ENCODE data around the gene TTC5.
"Not testable (repeated sequence)": the region's sequence is repeated elsewhere in the genome, so short reads cannot be mapped to it uniquely, and the experiment has no call there.

TTC5 gene, protein sequence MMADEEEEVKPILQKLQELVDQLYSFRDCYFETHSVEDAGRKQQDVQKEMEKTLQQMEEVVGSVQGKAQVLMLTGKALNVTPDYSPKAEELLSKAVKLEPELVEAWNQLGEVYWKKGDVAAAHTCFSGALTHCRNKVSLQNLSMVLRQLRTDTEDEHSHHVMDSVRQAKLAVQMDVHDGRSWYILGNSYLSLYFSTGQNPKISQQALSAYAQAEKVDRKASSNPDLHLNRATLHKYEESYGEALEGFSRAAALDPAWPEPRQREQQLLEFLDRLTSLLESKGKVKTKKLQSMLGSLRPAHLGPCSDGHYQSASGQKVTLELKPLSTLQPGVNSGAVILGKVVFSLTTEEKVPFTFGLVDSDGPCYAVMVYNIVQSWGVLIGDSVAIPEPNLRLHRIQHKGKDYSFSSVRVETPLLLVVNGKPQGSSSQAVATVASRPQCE

GRCh38 chr14:20305265-20306078, at the start of gene TTC5:
Gene TTC5, minus strand, starts transcription at chr14:20305951. Its CDS starts 14 bp downstream, at chr14:20305937.
- DNase-seq (ENCODE audit: low read depth in 2 of 2) = peak; percentile 71 to 81

- DNase-seq (ENCODE audit: low read depth in 2 of 2) = no peak
These were observed 45.1 kb upstream of the TTC5 start for GRCh38 chr14:20350860-20351259.

DNA sequence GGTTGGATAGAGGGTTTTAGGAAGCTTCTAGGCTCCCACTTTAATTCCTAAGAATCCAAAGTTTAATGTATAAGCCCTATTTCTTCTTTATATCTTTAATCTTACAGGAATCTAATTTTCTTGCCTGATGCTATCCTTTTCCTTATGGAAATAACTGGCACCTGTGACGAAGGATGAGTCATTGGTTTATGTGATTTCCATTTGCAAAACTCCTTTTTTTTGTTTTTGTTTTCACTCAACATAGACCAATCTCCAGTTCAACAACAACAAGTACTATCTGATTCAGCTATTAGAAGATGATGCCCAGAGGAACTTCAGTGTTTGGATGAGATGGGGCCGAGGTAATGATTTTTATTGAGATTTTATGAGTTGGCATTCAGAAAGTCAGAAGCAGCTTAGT, 44.5 kb upstream of the TTC5 start:
- no peak for DNase-seq (ENCODE audit: low read depth in 2 of 2)

GRCh38 chr14:20347747-20348146, 42.0 kb upstream of the TTC5 start:
- DNase-seq (ENCODE audit: low read depth in 2 of 2) = no peak

GRCh38 chr14:20346713-20347112, 41.0 kb upstream of the TTC5 start:
- DNase-seq (ENCODE audit: low read depth in 2 of 2) = no peak

DNA sequence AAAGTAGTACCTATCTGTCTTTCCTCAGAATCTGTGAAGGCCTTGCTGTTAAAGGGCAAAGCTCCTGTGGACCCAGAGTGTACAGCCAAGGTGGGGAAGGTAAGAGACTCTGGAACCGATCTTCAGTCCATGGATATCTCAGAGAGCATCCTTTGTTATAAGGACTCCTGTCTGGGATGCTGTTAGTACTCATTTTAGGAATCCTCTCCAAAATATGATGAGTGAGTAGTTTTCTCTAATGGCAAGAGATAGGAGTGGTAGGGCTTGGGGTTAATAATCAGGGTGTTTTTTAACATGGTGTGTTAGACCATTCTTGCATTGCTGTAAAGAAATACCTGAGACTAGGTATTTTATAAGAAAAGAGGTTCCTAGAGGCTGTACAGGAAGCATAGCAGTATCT, 39.6 kb upstream of the TTC5 start:
- no peak for DNase-seq (ENCODE audit: low read depth in 2 of 2)

- no peak for DNase-seq (ENCODE audit: low read depth in 2 of 2)
These were observed 38.1 kb upstream of the TTC5 start for GRCh38 chr14:20343862-20344220.

- peak; percentile 95 to 97 for DNase-seq (ENCODE audit: low read depth in 2 of 2)
These were observed 37.5 kb upstream of the TTC5 start, which contains the start of gene PARP2 for GRCh38 chr14:20343092-20343861. Gene PARP2, plus strand, starts transcription at chr14:20343635. Its CDS starts 7 bp downstream, at chr14:20343642.

- no peak for DNase-seq (ENCODE audit: low read depth in 2 of 2)
These were observed 35.9 kb upstream of the TTC5 start for GRCh38 chr14:20341646-20342045.

GRCh38 chr14:20341032-20341431, 35.3 kb upstream of the TTC5 start:
- not testable (repeated sequence) for DNase-seq (ENCODE audit: low read depth in 2 of 2)

DNA sequence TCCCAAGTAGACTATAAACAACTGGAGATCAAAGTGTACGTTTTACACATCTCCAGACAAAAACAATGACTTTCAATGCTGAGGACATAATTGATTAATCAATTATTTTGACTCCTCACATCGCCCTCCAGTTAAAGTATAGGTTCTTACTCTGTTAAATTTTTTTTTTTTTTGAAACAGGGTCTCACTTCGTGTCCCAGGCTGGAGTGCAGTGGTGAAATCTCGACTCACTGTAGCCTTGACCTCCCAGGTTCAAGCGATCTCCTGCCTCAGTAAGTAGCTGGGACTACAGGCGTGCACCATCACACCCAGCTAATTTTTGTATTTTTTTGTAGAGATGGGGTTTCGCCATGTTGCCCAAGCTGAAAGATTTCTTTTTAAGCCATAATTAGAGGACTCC, 28.3 kb upstream of the TTC5 start:
- DNase-seq (ENCODE audit: low read depth in 2 of 2) = no peak

DNA sequence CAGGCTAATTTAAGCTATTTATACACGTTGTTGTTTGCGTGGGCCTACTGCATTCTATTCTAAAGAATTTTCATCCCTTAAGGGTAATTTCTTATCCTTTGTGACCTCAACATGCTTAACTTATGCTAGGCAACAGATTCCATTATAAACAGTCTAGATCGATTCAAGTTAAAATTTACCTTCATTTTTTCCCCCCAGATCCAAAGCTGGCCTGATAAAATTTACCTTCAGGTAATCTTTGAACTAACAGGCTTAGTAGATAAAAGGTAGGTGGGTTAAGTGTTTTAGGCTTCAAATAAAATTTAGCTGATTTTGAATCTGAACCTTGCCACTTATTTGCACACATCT, 27.7 kb upstream of the TTC5 start:
- DNase-seq (ENCODE audit: low read depth in 2 of 2) = no peak

GRCh38 chr14:20332788-20333493, 27.2 kb upstream of the TTC5 start, which contains the start of gene CCNB1IP1:
Gene CCNB1IP1, minus strand, starts transcription at chr14:20333279. Its CDS starts 16,756 bp downstream, at chr14:20316523.
- peak in 1 of 2 donors; percentile 32 for DNase-seq (ENCODE audit: low read depth in 2 of 2)

DNA sequence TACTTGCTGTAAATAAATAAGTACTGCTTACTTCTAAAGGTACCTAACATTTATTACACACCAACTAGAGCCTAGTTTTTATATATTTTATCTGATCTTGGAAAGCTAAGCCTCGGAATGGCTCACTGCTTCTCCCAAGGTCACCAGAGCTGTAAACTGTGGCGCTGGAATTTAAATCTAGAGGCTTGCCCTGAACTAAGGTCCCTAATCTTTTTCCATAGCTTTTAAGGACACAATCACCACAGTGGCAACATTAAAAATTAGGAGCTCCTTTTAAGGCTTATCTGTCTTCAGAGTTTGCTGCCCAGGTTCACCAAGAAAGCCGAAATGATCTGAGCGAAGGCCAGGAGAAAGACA, 26.7 kb upstream of the TTC5 start:
- DNase-seq (ENCODE audit: low read depth in 2 of 2) = no peak

DNA sequence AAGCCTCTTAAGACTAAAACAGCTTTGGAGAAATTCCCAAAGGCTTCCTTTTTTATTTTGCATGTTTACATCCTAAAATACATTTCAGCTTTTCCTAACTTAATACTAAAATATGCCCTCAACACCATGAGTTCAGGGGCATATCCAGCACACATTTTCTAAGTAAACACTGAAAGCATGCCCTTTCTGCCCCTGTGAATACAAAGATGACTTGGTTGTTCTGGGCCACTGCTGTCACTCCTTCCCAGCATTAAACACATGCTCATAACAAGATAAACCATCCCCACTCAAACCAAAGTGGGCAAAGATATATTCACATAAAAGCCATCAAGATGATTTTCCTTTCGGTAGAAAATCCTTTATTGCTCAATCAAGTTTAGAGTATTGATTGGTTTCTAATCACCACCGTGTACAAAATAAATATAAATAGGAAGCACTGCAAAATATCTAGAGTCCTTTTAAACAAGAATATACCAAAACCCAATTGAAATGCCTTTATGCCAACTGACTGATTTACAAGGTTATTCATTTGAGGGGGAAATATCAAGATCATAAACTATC, 25.4 kb upstream of the TTC5 start:
- no peak for DNase-seq (ENCODE audit: low read depth in 2 of 2)

DNA sequence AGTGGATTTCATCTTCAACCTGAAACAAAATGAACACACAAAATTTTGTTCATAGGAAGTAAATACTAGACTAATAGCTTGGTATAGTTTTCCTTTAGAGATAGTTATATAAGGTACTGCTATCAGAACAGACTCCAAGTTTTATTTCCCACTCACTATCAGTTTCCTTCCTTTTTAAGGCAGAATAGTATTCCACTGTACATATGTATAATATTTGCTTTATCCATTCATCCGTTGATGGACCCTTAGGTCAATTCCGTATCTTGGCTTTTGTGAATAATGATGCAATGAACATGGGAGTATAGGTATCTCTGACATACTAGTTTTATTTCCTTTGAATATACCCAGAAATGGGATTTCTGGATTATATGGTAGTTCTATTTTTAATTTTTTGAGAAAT, 23.6 kb upstream of the TTC5 start:
- DNase-seq (ENCODE audit: low read depth in 2 of 2) = no peak

DNA sequence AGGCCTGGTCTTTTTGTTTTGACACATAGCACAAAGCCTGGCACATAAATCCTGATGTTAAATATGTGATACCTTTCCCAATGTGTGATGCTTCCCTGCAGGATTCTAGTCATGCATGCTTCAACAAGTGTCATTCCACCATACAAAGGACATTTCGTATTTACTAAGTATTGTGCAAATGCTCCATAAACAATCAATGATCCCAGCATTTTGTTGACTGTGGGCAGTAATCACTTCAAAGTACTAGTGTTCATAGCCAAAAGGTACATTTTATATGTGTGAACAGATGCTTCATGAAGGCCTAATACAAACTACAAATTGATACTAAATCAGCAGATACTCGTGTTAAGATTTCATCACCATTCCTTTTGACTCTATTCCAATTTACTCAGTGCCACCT, 23.0 kb upstream of the TTC5 start:
- DNase-seq (ENCODE audit: low read depth in 2 of 2) = no peak

DNA sequence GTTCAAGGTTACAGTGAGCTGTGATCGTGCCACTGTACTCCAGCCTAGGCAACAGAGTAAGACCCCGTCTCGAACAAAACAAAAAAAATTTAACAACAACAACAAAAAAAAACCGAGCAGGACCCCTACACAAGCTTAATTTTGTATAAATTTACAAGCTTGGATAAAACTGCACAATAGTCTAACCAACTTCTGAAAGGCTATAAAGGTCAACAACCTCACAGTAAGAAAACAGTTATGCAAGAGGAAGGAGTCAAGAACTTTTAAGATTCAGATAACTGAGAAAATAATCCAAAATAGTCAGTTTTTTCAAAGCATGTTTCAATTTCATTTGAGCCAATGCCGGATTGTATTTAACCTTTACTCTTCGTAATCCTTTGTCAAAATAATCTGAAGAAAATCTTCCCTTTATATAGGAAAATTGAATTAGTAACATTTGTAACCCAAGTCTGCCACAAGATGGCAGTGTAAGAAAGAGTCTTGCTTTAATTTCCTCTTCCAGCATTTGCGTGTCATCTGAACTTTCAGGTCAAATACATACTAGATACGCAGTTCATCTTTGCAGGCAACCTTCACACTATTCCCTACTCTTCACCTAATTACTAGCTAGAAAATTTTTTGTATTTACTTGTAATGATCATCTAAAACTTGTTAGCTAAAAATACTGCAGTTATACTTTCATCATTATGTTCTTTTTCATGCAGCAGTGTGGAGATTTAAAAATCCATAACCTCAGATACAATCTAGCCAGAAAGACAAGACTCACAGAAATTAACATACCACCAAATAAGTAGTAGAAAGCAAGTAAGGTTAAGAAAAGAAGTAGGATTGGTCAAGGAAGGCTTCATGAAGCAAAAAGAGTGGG, 21.5 kb upstream of the TTC5 start:
- no peak for DNase-seq (ENCODE audit: low read depth in 2 of 2)

GRCh38 chr14:20317720-20318119, 12.0 kb upstream of the TTC5 start:
- DNase-seq (ENCODE audit: low read depth in 2 of 2) = no peak

DNA sequence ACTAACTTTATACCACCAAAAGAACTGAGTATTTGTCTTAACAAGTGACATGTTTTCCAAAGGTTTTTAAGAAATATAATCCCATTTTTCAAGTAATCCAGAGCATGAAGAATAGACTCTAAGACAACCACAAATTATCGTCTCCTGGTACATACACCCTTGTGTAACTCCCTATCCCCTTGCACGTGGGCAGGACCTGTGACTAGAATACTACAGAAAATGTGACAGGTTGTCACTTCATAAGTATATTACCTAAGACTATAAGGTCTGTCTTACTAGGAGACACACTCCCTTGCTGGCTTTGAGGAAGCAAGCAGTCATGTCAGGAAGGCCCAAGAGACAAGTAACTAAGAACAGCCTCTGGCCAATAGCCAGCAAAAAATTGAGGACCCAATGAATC, 8.3 kb upstream of the TTC5 start:
- no peak for DNase-seq (ENCODE audit: low read depth in 2 of 2)
